Dermis microvascular lymphatic vessel endothelial cell (primary cell): Measurements from ENCODE around the gene ZNF827. TPM values are rescaled to one million over a fixed set of nuclear protein-coding genes. Genes with fewer than 3 reads are reported as not detected.

Source experiments
- DNase-seq, 2 donors: peaks; one replicate each; pipeline versions ENCODE4 v3.0.0 to v3.0.0-alpha.2; 2010; ENCODE audit warnings: low read depth in 2 of 2
- total RNA-seq: library from RNA; depleted of rRNA; stranded (reverse); fragments of >200 nt; gene quantifications from 2 replicates; pipeline ENCODE4 v1.2.1, GENCODE V29; 2014

Gene ZNF827
- total RNA-seq, result 1.3 and 2.4 TPM in 2 replicates

GRCh38 chr4:145938618-145939440, at the start of gene ZNF827:
Gene ZNF827, minus strand, starts transcription at chr4:145938823. Its CDS starts 416 bp downstream, at chr4:145938407.
- DNase-seq, result peak in 1 of 2 donors; percentile 75

GRCh38 chr4:145984563-145984962, 45.9 kb upstream of the ZNF827 start:
- no peak for DNase-seq

GRCh38 chr4:145982791-145983190, 44.2 kb upstream of the ZNF827 start:
- no peak for DNase-seq

- no peak for DNase-seq
Measured at GRCh38 chr4:145979160-145979559, 40.5 kb upstream of the ZNF827 start.

- DNase-seq, result no peak
Measured at GRCh38 chr4:145976680-145977079, 38.1 kb upstream of the ZNF827 start.

GRCh38 chr4:145960012-145960411, 21.4 kb upstream of the ZNF827 start:
- DNase-seq, result no peak

GRCh38 chr4:145957302-145957701, 18.7 kb upstream of the ZNF827 start:
- no peak for DNase-seq

- peak in 1 of 2 donors; percentile 53 for DNase-seq
Measured at GRCh38 chr4:145956288-145956890, 17.8 kb upstream of the ZNF827 start.

- peak in 1 of 2 donors; percentile 73 for DNase-seq
Measured at GRCh38 chr4:145954924-145955339, 16.3 kb upstream of the ZNF827 start.

GRCh38 chr4:145951931-145952330, 13.3 kb upstream of the ZNF827 start:
- DNase-seq, result peak in 1 of 2 donors; percentile 66

- no peak for DNase-seq
Measured at GRCh38 chr4:145945431-145946155, 7.0 kb upstream of the ZNF827 start.

GRCh38 chr4:145944886-145945285, 6.3 kb upstream of the ZNF827 start:
- DNase-seq, result no peak

GRCh38 chr4:145939856-145940255, 1.2 kb upstream of the ZNF827 start:
- peak in 1 of 2 donors; percentile 15 for DNase-seq

GRCh38 chr4:145939441-145939750, 773 bp upstream of the ZNF827 start:
- no peak for DNase-seq

GRCh38 chr4:145937971-145938611, 532 bp downstream of the ZNF827 start:
- DNase-seq, result peak in 1 of 2 donors; percentile 35

GRCh38 chr4:145936997-145937901, 1.4 kb downstream of the ZNF827 start:
- DNase-seq, result peak in 1 of 2 donors; percentile 55

GRCh38 chr4:145936142-145936996, 2.3 kb downstream of the ZNF827 start:
- peak in 1 of 2 donors; percentile 65 for DNase-seq

GRCh38 chr4:145935253-145936141, 3.1 kb downstream of the ZNF827 start:
- DNase-seq, result peak in 1 of 2 donors; percentile 47
